ENCODE measurements around the gene FAM110C. TPM values are rescaled to one million over a fixed set of nuclear protein-coding genes. Genes with fewer than 3 reads are reported as not detected.
"Not testable (repeated sequence)": the region's sequence is repeated elsewhere in the genome, so short reads cannot be mapped to it uniquely, and the experiment has no call there.

The FAM110C gene
- total RNA-seq, 2 donors from 2014 or later = 7.3 to 17.7 TPM

- intact Hi-C loops (cut with DNase I) = no loop called here
- no peak overlapping the region for H3K4me3 ChIP-seq
- no peaks in the 10 kb centered on the region for H3K9me3 ChIP-seq
- TF ChIP-seq CTCF (IDR thresholded peaks at IDR 0.05) (no peak), POLR2A (IDR thresholded peaks at IDR 0.05) (no peak), POLR2AphosphoS5 (IDR thresholded peaks at IDR 0.05) (no peak)
- H3K27me3 ChIP-seq (replicated peaks; ENCODE audit: insufficient read depth) = no peaks in the 10 kb centered on the region
- no peak overlapping the region for H3K27ac ChIP-seq
- WGBS = 87% methylated on average over 2 of the region's 2 CpGs
- H3K4me1 ChIP-seq (replicated peaks) = no peaks in the 10 kb centered on the region
- no peak for DNase-seq (ENCODE audit: low spot score)
- no peaks in the 10 kb centered on the region for H3K36me3 ChIP-seq
Measured at GRCh38 chr2:84121-84520, 37.8 kb upstream of the FAM110C start.

GRCh38 chr2:80971-81736 is 34.8 kb upstream of the FAM110C start:
- intact Hi-C loops (cut with DNase I) = no loop called here
- TF ChIP-seq POLR2AphosphoS5 (IDR thresholded peaks at IDR 0.05) = no peak
- TF ChIP-seq POLR2A (IDR thresholded peaks at IDR 0.05) = no peak
- TF ChIP-seq CTCF (IDR thresholded peaks at IDR 0.05) = no peak
- Histone ChIP-seq H3K36me3 (no peaks in the 10 kb centered on the region), H3K4me1 (replicated peaks) (no peaks in the 10 kb centered on the region), H3K27me3 (replicated peaks; ENCODE audit: insufficient read depth) (no peaks in the 10 kb centered on the region), H3K27ac (no peak overlapping the region), H3K4me3 (no peak overlapping the region), H3K9me3 (no peaks in the 10 kb centered on the region)
- DNase-seq (ENCODE audit: low spot score) = no peak
- 88% methylated on average over 10 of the region's 10 CpGs for WGBS

GRCh38 chr2:80378-80777 is 34.1 kb upstream of the FAM110C start:
- Histone ChIP-seq H3K4me1 (replicated peaks) (no peaks in the 10 kb centered on the region), H3K27me3 (replicated peaks; ENCODE audit: insufficient read depth) (no peaks in the 10 kb centered on the region), H3K27ac (no peak overlapping the region), H3K4me3 (no peak overlapping the region), H3K36me3 (no peaks in the 10 kb centered on the region), H3K9me3 (no peaks in the 10 kb centered on the region)
- TF ChIP-seq CTCF (IDR thresholded peaks at IDR 0.05) = no peak
- no peak for TF ChIP-seq POLR2A (IDR thresholded peaks at IDR 0.05)
- no peak for TF ChIP-seq POLR2AphosphoS5 (IDR thresholded peaks at IDR 0.05)
- no peak for DNase-seq (ENCODE audit: low spot score)
- intact Hi-C loops (cut with DNase I) = no loop called here
- WGBS = 45% methylated on average over 4 of the region's 4 CpGs

- peak; percentile 37 for DNase-seq (ENCODE audit: low spot score)
- WGBS = 62% methylated on average over 5 of the region's 5 CpGs
- intact Hi-C loops (cut with DNase I) = no loop called here
- Histone ChIP-seq H3K4me3 (no peak overlapping the region), H3K36me3 (no peaks in the 10 kb centered on the region), H3K4me1 (replicated peaks) (no peaks in the 10 kb centered on the region), H3K9me3 (no peaks in the 10 kb centered on the region), H3K27ac (no peak overlapping the region), H3K27me3 (replicated peaks; ENCODE audit: insufficient read depth) (no peaks in the 10 kb centered on the region)
- TF ChIP-seq POLR2AphosphoS5 (IDR thresholded peaks at IDR 0.05) = peak; percentile 13
- no peak for TF ChIP-seq POLR2A (IDR thresholded peaks at IDR 0.05)
Measured at GRCh38 chr2:71309-72035, 25.2 kb upstream of the FAM110C start.

GRCh38 chr2:69366-70344 is 23.4 kb upstream of the FAM110C start:
- H3K9me3 ChIP-seq = no peaks in the 10 kb centered on the region
- 37% methylated on average over 12 of the region's 12 CpGs for WGBS
- intact Hi-C loops (cut with DNase I) = no loop called here
- TF ChIP-seq POLR2A (IDR thresholded peaks at IDR 0.05) (no peak), POLR2AphosphoS5 (IDR thresholded peaks at IDR 0.05) (peak; percentile 84), CTCF (IDR thresholded peaks at IDR 0.05) (no peak)
- H3K27me3 ChIP-seq (replicated peaks; ENCODE audit: insufficient read depth) = no peaks in the 10 kb centered on the region
- H3K4me3 ChIP-seq = no peak overlapping the region
- no peaks in the 10 kb centered on the region for H3K4me1 ChIP-seq (replicated peaks)
- H3K36me3 ChIP-seq = no peaks in the 10 kb centered on the region
- H3K27ac ChIP-seq = no peak overlapping the region
- peak; percentile 56 for DNase-seq (ENCODE audit: low spot score)

- WGBS = 42% methylated on average over 5 of the region's 5 CpGs
- H3K27me3 ChIP-seq (replicated peaks; ENCODE audit: insufficient read depth); intact Hi-C loops (cut with DNase I); DNase-seq (ENCODE audit: low spot score); H3K27ac ChIP-seq; H3K4me1 ChIP-seq (replicated peaks); H3K4me3 ChIP-seq; H3K9me3 ChIP-seq; H3K36me3 ChIP-seq: not testable (repeated sequence)
Measured at GRCh38 chr2:68637-69036, 22.3 kb upstream of the FAM110C start.
